Neutrophil (primary cell): ENCODE results near the gene CHRNA4.

Experiments
- H3K27ac ChIP-seq: fragments of 200-600 bp; sonication (generic); 2 replicates; pipeline ENCODE4 v1.5.1; 2016; ENCODE audit warnings: mild to moderate bottlenecking, moderate library complexity
- H3K27me3 ChIP-seq: fragments of 200-600 bp; sonication (generic); 2 replicates; pipeline ENCODE4 v1.6.0; 2016; ENCODE audit warnings: mild to moderate bottlenecking
- H3K36me3 ChIP-seq: fragments of 200-600 bp; sonication (generic); 2 replicates; pipeline ENCODE4 v1.5.1; 2017
- H3K4me1 ChIP-seq, 2 experiments: fragments of 200-600 bp in 1 of 2; sonication (generic) in 1 of 2; 1 replicate in 1 of 2; 2 replicates in 1 of 2; pipeline versions ENCODE4 v1.5.1 to v1.6.1; 2013 to 2016; ENCODE audit warnings: low read depth in 1 of 2, low read length in 1 of 2, mild to moderate bottlenecking in 1 of 2, moderate library complexity in 1 of 2; ENCODE audit not compliant: control insufficient read depth in 1 of 2, insufficient read depth in 1 of 2
- H3K4me3 ChIP-seq, 2 experiments: fragments of 200-600 bp in 1 of 2; sonication (generic) in 1 of 2; 1 replicate in 1 of 2; 2 replicates in 1 of 2; pipeline ENCODE4 v1.5.1; 2013 to 2016; ENCODE audit warnings: low read depth in 1 of 2, low read length in 1 of 2, mild to moderate bottlenecking in 1 of 2, moderate library complexity in 1 of 2
- H3K9me3 ChIP-seq: fragments of 200-600 bp; sonication (generic); 2 replicates; pipeline ENCODE4 v1.5.1; 2016
- CTCF ChIP-seq: fragments of 200-600 bp; sonication (generic); IDR thresholded peaks from 2 replicates; pipeline ENCODE4 v1.5.1; 2016; ENCODE audit warnings: antibody characterized with exemption

The CHRNA4 gene

GRCh38 chr20:63311186-63311832 lies 49.8 kb downstream of the CHRNA4 start:
- H3K27ac ChIP-seq: no peak overlapping the region
- H3K27me3 ChIP-seq: no peaks in the 10 kb centered on the region
- no peaks in the 10 kb centered on the region for H3K9me3 ChIP-seq
- H3K36me3 ChIP-seq: no peaks in the 10 kb centered on the region
- TF ChIP-seq CTCF: no peak
- no peaks in the 10 kb centered on the region for H3K4me1 ChIP-seq
- H3K4me3 ChIP-seq: no peak overlapping the region

DNA sequence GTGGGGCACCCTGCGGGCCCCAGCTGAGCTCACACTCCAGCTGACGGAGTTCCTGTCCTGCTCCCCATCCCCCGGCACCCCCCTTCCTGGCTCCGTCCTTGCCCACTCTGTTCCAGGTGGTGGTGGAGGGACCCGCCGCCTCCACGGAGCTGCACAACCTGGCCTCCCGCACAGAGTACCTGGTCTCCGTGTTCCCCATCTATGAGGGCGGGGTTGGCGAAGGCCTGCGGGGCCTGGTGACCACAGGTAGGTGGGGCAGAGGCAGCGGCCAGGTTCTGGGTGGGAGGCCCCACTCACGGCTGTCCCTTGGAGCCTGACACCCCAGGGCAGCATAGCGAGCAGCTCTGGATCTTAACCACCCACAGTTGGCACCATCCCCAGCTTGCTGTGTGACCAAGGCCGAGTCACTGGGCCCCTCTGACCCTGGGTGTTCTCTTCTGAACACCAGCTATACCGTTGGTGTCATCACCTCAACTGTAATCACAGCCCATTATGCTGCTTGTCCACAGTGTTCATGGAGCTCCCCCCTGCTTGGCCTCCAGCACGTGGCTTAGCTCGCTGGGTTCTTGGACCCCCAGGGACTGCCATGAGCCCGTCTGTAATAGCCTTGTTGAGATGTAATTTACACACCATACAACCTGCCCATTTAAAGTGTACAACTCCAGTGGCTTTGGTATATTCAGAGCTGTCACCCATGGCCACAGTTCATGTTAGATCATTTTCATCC lies 50.7 kb downstream of the CHRNA4 start:
- no peak for TF ChIP-seq CTCF
- Histone ChIP-seq H3K4me1 (no peaks in the 10 kb centered on the region), H3K36me3 (no peaks in the 10 kb centered on the region), H3K9me3 (no peaks in the 10 kb centered on the region), H3K27me3 (no peaks in the 10 kb centered on the region), H3K4me3 (no peak overlapping the region), H3K27ac (no peak overlapping the region)

DNA sequence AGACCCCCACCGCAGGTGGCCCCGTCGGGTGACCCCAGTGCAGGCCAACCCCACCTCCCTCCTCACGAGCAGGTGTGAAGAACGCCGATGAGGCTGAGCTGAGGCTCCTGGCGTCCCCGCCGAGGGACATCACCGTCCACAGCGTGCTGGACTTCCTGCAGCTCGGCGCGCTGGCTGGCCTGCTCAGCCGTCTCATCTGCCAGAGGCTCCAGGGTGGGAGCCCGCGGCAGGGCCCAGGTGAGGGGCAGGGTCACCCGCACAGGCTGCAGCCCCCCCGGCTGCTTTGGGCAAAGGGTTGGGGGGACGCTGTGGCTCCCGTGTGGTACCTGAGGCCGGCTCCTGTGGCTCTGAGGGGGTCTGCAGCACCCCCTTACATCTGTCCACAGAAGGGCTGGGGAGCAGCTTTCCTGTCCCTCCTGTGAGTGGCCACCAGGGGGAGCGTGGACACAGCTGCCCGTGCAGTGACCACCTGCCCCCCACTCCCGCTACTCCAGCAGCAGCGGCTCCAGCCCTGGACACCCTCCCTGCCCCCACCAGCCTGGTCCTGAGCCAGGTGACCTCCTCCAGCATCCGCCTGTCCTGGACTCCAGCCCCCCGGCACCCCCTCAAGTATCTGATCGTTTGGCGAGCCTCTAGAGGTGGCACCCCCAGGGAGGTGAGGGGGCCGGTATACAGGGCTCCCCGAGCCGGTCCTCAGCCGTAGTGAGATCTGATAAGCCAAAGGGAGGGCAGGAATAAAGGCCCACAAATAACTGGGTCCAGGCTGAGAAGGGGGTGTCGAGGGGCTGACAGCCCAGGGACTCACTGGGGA lies 51.7 kb downstream of the CHRNA4 start:
- no peak for TF ChIP-seq CTCF
- H3K4me1 ChIP-seq: no peaks in the 10 kb centered on the region
- no peaks in the 10 kb centered on the region for H3K27me3 ChIP-seq
- no peaks in the 10 kb centered on the region for H3K36me3 ChIP-seq
- H3K9me3 ChIP-seq: no peaks in the 10 kb centered on the region
- no peak overlapping the region for H3K4me3 ChIP-seq
- H3K27ac ChIP-seq: no peak overlapping the region

- H3K27me3 ChIP-seq: no peaks in the 10 kb centered on the region
- H3K4me1 ChIP-seq: no peaks in the 10 kb centered on the region
- TF ChIP-seq CTCF: no peak
- H3K36me3 ChIP-seq: no peaks in the 10 kb centered on the region
- H3K27ac ChIP-seq: no peak overlapping the region
- no peak overlapping the region for H3K4me3 ChIP-seq
- no peaks in the 10 kb centered on the region for H3K9me3 ChIP-seq
Measured at GRCh38 chr20:63308218-63308911, 52.8 kb downstream of the CHRNA4 start.

- Histone ChIP-seq H3K4me3 (no peak overlapping the region), H3K27ac (no peak overlapping the region), H3K27me3 (no peaks in the 10 kb centered on the region), H3K9me3 (no peaks in the 10 kb centered on the region), H3K36me3 (no peaks in the 10 kb centered on the region), H3K4me1 (no peaks in the 10 kb centered on the region)
- no peak for TF ChIP-seq CTCF
Measured at GRCh38 chr20:63307538-63308217, 53.5 kb downstream of the CHRNA4 start.
